Endothelial cell of umbilical vein (primary cell): Measurements from ENCODE around the gene WIPI1. TPM values are rescaled to one million over a fixed set of nuclear protein-coding genes. Genes with fewer than 3 reads are reported as not detected.

Source experiments
- BruUV-seq: library from RNA; stranded (reverse); fragments of 400-500 nt; replicated peaks from 2 replicates; lab custom pipeline; 2021; lab: Mats Ljungman, UMichigan
- CTCF ChIA-PET: fragments of 300-600, 350-600 bp; sonication (Branson Sonifier 250); formaldehyde crosslinking; loops from one replicate; lab custom pipeline; 2021; ENCODE audit warnings: antibody characterized with exemption, inconsistent platforms; lab: Charles Lee
- POLR2A ChIA-PET: fragments of 300-600, 350-600 bp; sonication (Branson Sonifier 250); formaldehyde crosslinking; loops from one replicate; lab custom pipeline; 2021; ENCODE audit warnings: antibody characterized with exemption, inconsistent platforms; lab: Charles Lee
- DNase-seq: peaks from one replicate; pipeline ENCODE4 v3.0.0-alpha.2; 2011; ENCODE audit warnings: low read depth, low spot score
- FAIRE-seq: peaks from 2 replicates; lab custom pipeline; 2011; peaks lifted over from hg19 to GRCh38; lab: Jason Lieb, UNC
- H2AFZ ChIP-seq: 2 replicates; pipeline ENCODE4 v1.6.0; 2012; ENCODE audit warnings: low read depth, low read length, control low read depth, inconsistent platforms
- H3K27ac ChIP-seq: 2 replicates; pipeline ENCODE4 v1.5.1; 2011; ENCODE audit warnings: low read depth, mild to moderate bottlenecking, control low read depth, low read length, moderate library complexity; ENCODE audit not compliant: insufficient read depth
- H3K27me3 ChIP-seq, 2 experiments: 2 replicates each; pipeline versions ENCODE4 v1.6.0 to v1.6.1; 2011; ENCODE audit warnings: low read length in 2 of 2, mixed read lengths in 1 of 2; ENCODE audit not compliant: control insufficient read depth in 2 of 2, insufficient read depth in 2 of 2
- H3K36me3 ChIP-seq, 2 experiments: 2 replicates in 1 of 2; 3 replicates in 1 of 2; pipeline ENCODE4 v1.5.1; 2011; ENCODE audit warnings: low read length in 2 of 2, mild to moderate bottlenecking in 1 of 2, moderate library complexity in 1 of 2; ENCODE audit not compliant: control insufficient read depth in 2 of 2, insufficient read depth in 2 of 2; ENCODE audit errors: extremely low read depth in 1 of 2
- H3K4me1 ChIP-seq: 3 replicates; pipeline ENCODE4 v1.5.1; 2011; ENCODE audit warnings: mild to moderate bottlenecking, low read length; ENCODE audit not compliant: control insufficient read depth, insufficient read depth; ENCODE audit errors: extremely low read depth
- H3K4me2 ChIP-seq: 2 replicates; pipeline ENCODE4 v1.6.1; 2011; ENCODE audit warnings: low read length, control low read depth, mixed read lengths; ENCODE audit not compliant: insufficient read depth
- H3K4me3 ChIP-seq, 3 experiments: fragments of 200-600 bp in 1 of 3; sonication (generic), shearing (Covaris generic) in 1 of 3; replicated peaks in 1 of 3; 2 replicates each; pipeline ENCODE4 v1.5.1; 2011 to 2016; ENCODE audit warnings: control low read depth in 3 of 3, low read length in 3 of 3, mild to moderate bottlenecking in 2 of 3, inconsistent platforms in 1 of 3, low read depth in 1 of 3, moderate library complexity in 1 of 3; ENCODE audit not compliant: insufficient read depth in 1 of 3
- H3K79me2 ChIP-seq: 2 replicates; pipeline ENCODE4 v1.6.0; 2012; ENCODE audit warnings: low read length, inconsistent platforms; ENCODE audit not compliant: control insufficient read depth, insufficient read depth
- H3K9ac ChIP-seq: replicated peaks from 2 replicates; pipeline ENCODE3; 2011; ENCODE audit warnings: low read length, control low read depth; ENCODE audit not compliant: insufficient read depth; ENCODE audit errors: extremely low read depth
- H3K9me1 ChIP-seq: replicated peaks from 3 replicates; pipeline ENCODE4 v1.6.0; 2011; ENCODE audit warnings: mild to moderate bottlenecking, low read length; ENCODE audit not compliant: control insufficient read depth, insufficient read depth; ENCODE audit errors: extremely low read depth
- H3K9me3 ChIP-seq: replicated peaks from 2 replicates; pipeline ENCODE4 v1.5.1; 2012; ENCODE audit warnings: low read length, inconsistent platforms; ENCODE audit not compliant: control insufficient read depth, insufficient read depth
- H4K20me1 ChIP-seq: replicated peaks from 2 replicates; pipeline ENCODE3; 2011; ENCODE audit warnings: mild to moderate bottlenecking, low read length; ENCODE audit not compliant: control insufficient read depth, insufficient read depth; ENCODE audit errors: extremely low read depth
- CTCF ChIP-seq, 2 donors: IDR thresholded peaks; 1 replicate in 1 of 2; 2 replicates in 1 of 2; pipeline ENCODE4 v1.5.1; 2011; ENCODE audit warnings: low read length in 2 of 2, mild to moderate bottlenecking in 2 of 2, moderate library complexity in 2 of 2, control low read depth in 1 of 2, inconsistent platforms in 1 of 2, low read depth in 1 of 2; ENCODE audit not compliant: insufficient read depth in 1 of 2; ENCODE audit errors: extremely low read depth in 1 of 2
- FOS ChIP-seq: IDR thresholded peaks from 2 replicates; pipeline ENCODE4 v1.6.1; 2011; ENCODE audit warnings: mild to moderate bottlenecking, low read length, moderate library complexity, borderline replicate concordance; ENCODE audit not compliant: insufficient read depth
- GATA2 ChIP-seq: IDR thresholded peaks from 2 replicates; pipeline ENCODE4 v1.7.0; 2011; ENCODE audit warnings: low read depth, mild to moderate bottlenecking, moderate library complexity, mixed read lengths, low read length; ENCODE audit not compliant: insufficient read length, insufficient read depth
- JUN ChIP-seq: IDR thresholded peaks from 2 replicates; pipeline ENCODE4 v1.6.1; 2011; ENCODE audit warnings: borderline replicate concordance, low read depth; ENCODE audit not compliant: insufficient read length, insufficient read depth
- MAX ChIP-seq: IDR thresholded peaks from 2 replicates; pipeline ENCODE4 v1.6.1; 2011; ENCODE audit not compliant: insufficient read depth, insufficient read length
- POLR2A ChIP-seq: IDR thresholded peaks from 2 replicates; pipeline ENCODE4 v1.6.1; 2012; ENCODE audit warnings: low read depth, mild to moderate bottlenecking, control low read depth, low read length
- POLR2AphosphoS5 ChIP-seq: IDR thresholded peaks from 2 replicates; pipeline ENCODE4 v1.6.1; 2012; ENCODE audit warnings: low read depth, mild to moderate bottlenecking, control low read depth, low read length, moderate library complexity; ENCODE audit not compliant: insufficient read depth
- dilution Hi-C: fragments of 300-500 bp; cut with MboI; formaldehyde crosslinking; loops from one replicate; pipeline ENCODE4 v1.15.0; 2019; ENCODE audit warnings: low sequenced_read_pairs; ENCODE audit not compliant: extremely low pct_ligation_motif_present
- intact Hi-C: fragments of 100-400 bp; cut with micrococcal nuclease; formaldehyde crosslinking; loops from one replicate; pipeline ENCODE4 v1.10.0; 2022
- polyA plus RNA-seq, 4 experiments: library from polyadenylated mRNA; depleted of rRNA in 3 of 4; stranded (reverse) in 3 of 4; unstranded in 1 of 4; fragments of >200 nt; gene quantifications; 2 replicates each; pipeline versions ENCODE4 v1.2.1 to v1.2.3, GENCODE V29; 2011 to 2012; ENCODE audit warnings: missing spikeins in 1 of 4
- total RNA-seq: library from RNA; stranded (reverse); gene quantifications from 2 replicates; pipeline ENCODE4 v1.2.3, GENCODE V29; 2021

Gene WIPI1
- total and polyA plus RNA-seq, 2 donors (not counting 3 experiments of a cell fraction or from before 2014, with no cell fraction given): 49.9 to 70.3 TPM

GRCh38 chr17:68460715-68461114, 3.4 kb upstream of the WIPI1 start:
- Histone ChIP-seq H3K9ac (no peak overlapping the region), H3K9me1 (no peaks in the 10 kb centered on the region), H3K79me2 (no peaks in the 10 kb centered on the region), H3K27ac (no peak overlapping the region), H3K4me2 (no peak overlapping the region), H4K20me1 (no peaks in the 10 kb centered on the region), H3K4me3 (no peak overlapping the region), H2AFZ (no peak overlapping the region), H3K27me3 (no peaks in the 10 kb centered on the region), H3K36me3 (no peaks in the 10 kb centered on the region), H3K9me3 (no peaks in the 10 kb centered on the region), H3K4me1 (peaks cover 20% of the 10 kb centered on the region)
- intact Hi-C loops (loop anchor here (5.0 kb wide), 2 partner anchors 498 to 777 kb away; no protein-coding TSS in a partner anchor), dilution Hi-C loops (no loop called here)
- no TSS peak for BruUV-seq
- FAIRE-seq (no peak), DNase-seq (no peak)
- TF ChIP-seq FOS: no peak
- no peak for TF ChIP-seq JUN
- TF ChIP-seq POLR2AphosphoS5: no peak
- no peak for TF ChIP-seq POLR2A
- TF ChIP-seq GATA2: no peak
- no peak for TF ChIP-seq CTCF (IDR thresholded peaks at IDR 0.05; ENCODE audit: extremely low read depth in 1 of 2, insufficient read depth in 1 of 2, low read depth in 1 of 2, low read length in 2 of 2)
- no peak for TF ChIP-seq MAX
- ChIA-PET POLR2A (no interaction called here), CTCF (interaction anchor here (1.2 to 8.0 kb wide), 4 partner anchors 19 to 288 kb away, joined by 3 to 35 read pairs (median 16); partner anchors contain the start of gene AMZ2)
